GM19043 (cell line): ENCODE data around the gene GNAT2.

Experiments used
- ATAC-seq: cut with Tn5 transposase; IDR thresholded peaks from one replicate; pipeline ENCODE4 v1.9.1; 2021; ENCODE audit warnings: low read depth; ENCODE audit not compliant: unreplicated experiment

Gene GNAT2

DNA sequence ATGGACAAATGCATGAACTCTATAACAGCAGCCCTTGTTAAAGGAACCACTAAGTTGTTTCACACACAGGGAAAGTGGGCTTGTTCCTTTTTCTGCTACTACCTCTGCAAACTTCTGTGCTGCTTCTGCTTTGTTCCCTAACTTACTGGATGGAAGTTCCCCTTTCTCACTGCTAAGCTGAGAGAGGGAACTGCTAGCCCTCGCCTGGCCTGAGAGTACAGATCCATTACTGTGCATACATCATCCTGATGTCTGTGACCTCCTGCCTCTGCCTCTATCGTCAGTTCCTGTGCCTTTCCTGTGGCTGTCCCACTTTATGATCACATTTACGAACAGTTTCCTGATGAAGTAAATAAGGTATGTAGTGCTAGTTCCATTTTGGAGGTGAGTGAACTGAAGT lies 3.5 kb downstream of the GNAT2 start:
- no peak for ATAC-seq

DNA sequence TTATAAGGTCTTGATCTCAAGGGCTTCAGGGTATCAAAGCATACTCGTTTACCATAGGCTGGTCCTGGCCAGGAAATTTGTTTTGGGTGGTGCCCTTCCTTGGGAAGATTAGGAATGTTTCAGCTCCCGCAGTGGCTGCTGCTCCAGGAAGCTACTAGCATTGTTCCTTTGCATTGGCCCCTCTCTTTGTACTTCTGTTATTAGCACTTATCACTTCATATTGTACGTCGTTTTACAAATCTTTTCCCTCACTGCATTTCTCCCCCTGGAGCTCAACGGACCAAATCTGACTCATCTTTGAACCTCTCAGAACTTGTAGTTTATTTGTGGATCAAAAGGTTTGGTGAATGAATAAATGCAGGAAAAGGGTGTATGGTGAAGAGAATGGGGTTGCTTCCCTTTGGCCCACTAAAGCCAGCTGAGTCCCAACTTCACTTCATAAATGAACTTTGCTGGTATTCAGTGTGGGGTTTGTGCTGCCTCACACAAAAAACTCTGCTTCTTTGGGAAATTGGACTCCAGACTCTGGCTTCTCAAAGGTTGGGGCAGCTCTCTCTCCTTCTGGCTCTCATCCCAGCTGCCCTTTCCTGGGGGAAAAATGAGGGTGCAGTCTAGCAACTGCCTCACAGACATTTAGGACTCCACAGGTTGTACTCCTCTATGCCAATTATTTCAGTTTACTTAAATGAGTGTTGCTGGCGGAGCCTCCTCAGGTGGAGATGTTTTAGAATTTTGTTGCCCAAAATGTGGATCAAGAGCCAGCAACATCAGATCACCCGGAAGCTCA lies 5.9 kb downstream of the GNAT2 start:
- no peak for ATAC-seq

DNA sequence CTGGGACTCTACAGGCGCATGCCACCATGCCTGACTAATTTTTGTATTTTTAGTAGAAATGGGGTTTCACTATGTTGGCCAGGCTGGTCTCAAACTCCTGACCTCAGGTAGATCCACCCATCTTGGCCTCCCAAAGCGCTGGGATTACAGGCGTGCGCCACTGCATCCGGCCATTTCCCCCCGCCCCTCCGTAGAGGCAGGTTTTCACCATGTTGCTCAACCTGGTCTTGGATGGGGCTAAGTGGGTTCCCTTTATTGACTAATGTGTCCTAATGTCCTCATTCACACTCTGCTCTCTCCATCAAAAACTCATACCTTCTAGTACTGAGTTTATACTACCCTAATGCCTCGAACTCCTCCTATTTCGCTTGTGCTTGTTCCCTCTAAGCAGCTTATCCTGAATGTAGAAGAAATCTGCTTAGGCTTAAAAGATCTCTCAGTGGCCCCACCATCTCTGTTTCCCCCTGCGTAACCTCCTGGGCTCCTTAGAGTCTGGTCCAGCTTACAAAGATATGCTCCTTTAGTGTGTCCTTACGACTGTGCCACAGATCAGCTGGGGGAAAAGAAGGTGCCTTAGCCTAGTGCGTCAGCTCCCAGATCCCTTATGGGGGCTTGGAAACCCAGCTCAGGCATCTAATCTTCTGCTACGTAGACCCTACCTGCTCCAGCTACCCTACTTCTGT lies 8.0 kb downstream of the GNAT2 start:
- ATAC-seq: no peak

DNA sequence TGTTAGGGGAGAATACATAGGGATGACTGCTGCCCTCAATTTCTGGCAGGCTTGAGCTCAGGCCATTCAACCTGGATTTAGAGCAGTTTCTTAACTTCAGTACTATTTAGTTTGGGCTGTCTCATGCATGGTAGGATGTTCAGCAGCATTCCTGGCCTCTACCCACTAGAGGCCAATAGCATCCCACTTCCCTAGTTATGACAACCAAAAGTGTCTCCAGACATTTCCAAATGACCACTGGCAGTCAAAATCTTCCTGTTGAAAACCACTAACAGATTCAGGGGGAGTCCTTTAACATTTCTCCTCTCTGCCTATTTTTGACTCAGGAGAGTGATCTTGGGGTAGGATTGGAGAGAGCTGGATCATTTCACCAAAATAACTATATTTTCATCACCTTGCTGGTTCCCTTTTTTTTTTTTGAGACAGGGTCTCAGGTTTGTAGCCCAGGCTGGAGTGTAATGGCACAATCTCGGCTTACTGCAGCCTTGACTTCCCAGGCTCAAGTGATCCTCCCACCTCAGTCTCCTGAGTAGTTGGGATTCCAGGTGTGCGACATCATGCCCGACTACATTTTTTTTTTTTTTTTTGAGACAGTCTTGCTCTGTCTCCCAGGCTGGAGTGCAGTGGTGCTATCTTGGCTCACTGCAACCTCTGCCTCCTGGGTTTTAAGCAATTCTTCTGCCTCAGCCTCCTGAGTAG lies 8.7 kb downstream of the GNAT2 start:
- no peak for ATAC-seq

DNA sequence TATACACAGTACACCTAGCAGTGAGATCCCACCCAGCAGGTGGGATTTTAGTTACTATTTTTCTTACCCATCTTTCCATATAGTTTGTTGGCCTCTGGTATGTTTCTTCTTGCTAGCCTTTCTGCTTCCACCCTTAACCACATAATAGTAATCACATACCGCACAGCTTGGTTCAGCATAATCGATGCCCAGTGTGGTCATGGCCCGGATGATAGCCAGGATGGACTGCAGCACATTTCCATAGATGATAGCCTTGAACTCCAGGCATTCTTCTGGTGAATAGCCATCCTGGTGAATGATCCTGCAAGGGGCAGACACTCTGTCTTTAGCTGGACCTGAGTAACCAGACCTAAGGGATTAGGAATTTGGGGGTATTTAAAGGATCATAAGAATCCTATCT lies 9.5 kb downstream of the GNAT2 start:
- ATAC-seq: no peak

DNA sequence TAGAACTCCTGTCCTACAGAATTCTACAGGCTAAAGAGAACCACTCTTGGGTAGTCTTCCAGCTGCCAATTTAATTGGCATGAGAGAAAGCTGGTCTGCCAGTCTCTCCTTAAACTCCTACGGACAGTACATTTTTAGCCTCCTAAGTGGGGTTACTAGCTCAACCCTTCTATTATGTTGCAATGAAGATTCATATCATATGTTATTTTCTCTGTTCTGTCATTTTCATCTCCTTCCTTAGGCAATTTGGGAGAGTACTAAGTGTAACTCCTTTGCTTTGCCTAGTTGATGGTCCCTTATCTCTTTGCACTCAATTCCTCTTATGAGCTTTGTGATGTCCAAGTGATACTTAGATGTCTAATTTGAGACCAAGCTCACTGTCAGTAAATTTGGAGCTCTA lies 14.0 kb downstream of the GNAT2 start:
- no peak for ATAC-seq

DNA sequence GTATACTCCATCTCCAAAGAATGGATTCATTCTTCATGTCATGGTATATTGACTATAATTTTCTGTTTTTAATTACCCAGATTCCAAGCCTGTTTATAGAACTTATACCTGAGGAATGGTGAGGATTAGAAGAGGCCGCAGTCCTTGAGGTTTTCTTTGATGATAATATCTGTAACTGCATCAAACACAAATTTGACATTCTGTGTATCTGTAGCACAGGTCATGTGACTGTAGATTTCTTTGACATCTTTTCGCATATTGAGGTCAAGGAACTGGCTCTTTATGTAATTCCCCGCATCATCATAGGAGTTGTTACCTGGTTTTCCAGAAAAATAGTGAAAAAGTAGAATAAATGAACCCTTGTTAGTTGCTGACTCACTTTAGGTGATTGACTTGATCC lies 16.2 kb downstream of the GNAT2 start:
- ATAC-seq: no peak

DNA sequence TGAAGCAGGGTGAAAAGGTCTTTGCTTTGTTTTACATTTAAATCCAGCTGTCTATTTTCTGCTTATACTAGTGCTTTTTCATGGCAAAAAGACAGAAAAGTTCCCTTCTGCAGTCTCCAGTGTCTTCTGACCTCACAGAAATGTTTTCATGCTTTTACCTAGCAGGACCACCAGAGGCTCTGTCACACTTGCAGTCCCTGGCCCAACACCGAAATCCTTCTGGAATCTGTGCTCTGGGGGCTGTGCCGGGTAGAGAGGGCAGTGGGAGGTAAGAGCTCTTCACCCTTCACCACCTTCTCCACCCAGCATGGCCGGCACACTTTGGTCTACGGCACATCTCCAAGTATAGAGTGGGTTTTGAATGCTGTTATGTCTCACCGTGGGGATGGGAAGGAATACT lies 20.8 kb downstream of the GNAT2 start:
- ATAC-seq: no peak

DNA sequence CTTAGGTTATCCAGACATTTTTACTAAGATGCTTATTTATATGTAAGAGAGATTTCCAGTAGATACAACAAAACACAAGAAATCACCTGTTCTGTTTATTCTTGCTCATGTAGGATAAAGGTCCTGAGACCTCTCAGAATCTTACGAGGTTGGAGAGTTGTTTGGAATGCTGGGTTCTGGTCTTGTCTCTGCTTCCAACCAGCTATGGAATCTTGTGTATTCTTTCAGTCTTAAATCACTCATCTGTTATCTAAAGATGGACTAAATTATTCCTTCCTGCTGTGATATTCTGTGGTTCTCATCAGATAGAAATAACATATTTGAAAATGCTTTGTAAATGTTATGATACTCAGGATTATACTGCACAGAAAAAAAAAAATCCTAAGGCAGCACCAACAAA lies 21.3 kb downstream of the GNAT2 start:
- ATAC-seq: no peak

DNA sequence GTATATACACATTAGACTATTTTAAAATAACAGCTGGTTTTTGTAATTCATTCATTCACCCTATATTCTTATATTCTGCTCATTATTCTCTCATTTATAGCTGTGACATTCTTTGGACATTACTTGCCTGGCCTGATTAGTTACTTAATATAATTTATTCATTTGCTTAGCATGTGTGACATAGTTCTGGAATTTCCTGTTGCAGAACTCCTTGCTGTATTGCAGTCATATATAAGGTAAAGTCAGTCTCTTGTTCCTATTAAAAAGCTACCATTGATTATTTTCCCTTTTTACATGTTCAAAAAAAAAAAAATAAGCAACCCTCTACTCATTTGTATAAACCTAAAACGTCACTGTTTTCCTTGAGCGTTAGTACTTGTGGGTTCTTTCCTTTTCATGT lies 23.9 kb downstream of the GNAT2 start:
- no peak for ATAC-seq

DNA sequence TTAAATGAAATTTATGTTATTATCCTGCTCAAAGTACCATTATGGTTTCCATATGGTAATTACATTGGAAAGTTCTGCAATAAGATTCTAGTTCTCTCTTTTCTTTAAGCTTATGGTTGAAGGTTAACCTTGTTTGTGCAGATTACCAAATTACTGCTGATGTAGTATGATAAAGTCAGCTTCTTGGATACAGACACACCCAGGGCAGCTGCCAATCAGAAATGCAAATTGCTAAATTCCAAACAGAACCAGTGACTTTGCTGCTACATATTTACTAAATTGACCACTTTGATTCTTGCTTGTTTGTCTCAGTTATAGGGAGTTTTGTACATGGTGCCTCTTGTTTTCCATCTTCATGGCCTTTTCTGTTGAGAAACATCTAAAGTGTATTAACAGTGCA lies 26.5 kb downstream of the GNAT2 start:
- ATAC-seq: no peak

DNA sequence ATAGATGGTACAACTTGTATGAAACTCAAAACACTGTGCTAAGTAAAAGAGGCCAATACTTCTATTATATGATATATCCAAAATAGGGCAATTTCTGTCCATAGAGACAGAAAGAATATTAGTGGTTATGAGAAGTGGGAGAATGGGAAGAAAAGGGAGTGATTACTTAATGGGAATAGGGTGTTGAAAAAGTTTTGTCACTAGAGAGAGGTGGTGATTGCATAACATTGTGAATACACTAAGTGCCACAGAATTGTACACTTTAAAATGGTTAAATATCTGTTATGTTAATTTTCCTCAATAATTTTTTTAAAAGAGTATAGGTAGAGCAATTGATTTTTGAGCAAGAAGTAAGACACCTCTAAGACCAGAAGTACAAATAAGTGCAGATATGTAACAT lies 29.7 kb downstream of the GNAT2 start:
- ATAC-seq: no peak

DNA sequence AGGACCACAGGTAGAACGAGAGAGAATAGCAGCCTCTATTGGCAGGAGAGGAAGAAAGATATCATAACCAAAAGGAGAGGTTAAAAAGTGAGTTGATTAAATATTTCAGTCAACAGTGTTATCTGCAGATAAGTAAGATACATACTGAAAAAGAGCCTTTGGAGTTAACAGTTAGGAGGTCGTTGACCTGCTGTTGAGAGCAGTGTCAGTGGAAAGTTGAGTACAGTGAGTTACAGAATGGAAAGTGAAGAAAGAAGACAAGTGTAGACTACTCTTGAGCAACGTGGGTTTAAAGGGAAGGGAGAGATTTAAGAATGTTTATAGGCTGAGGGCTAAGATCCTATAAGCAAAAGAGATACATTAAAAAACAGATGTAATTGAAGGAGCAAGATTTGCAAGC lies 30.2 kb downstream of the GNAT2 start:
- no peak for ATAC-seq

DNA sequence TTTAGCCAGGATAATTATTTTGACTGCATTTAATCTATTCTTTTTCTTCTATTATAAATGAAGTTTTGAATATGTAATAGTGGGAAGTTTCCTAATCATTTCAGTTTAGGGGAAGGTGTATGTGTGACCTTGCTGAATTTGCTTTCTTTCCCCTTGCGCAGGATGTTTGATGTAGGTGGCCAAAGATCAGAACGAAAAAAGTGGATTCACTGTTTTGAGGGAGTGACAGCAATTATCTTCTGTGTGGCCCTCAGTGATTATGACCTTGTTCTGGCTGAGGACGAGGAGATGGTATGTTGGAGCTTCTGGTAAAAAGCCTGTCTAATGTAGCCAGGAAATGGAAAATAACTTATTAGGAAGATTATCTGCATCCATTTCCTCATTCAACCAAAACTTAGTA lies 33.4 kb downstream of the GNAT2 start:
- ATAC-seq: no peak

DNA sequence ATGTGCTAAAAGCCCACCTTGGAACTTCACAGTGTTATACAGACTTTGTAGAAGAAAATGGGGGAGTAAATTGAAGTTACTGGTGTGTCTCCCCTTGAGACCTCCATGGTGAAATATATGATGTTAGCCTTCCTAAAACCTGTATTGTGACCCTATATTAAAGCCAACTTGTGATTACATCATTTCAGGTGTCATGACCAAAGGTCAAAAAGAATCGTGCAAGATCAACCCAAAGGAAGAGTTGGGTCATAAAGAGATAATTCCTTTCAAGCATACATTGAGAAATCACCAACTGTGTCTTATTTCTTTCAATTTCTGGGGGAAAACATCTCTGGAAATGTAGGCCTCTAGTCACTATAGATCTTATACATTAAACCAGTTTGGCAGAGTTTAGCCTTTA lies 34.6 kb downstream of the GNAT2 start:
- no peak for ATAC-seq

DNA sequence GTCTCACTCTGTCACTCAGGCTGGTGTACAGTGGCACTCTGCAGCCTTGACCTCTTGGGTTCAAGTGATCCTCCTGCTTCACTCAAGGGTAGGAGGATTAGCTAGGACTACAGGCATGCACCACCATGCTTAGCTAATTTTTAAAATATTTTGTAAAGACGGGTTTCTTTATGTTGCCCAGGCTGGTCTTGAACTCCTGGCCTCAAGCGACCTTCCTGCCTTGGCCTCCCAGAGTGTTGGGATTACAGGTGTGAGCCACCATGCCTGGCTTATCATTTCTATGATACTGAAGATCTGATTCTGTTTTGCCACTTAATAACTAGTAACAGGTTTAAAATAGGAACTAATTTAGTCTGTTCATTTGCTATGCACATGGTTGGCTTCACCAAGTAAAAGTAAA lies 37.4 kb downstream of the GNAT2 start:
- ATAC-seq: no peak

DNA sequence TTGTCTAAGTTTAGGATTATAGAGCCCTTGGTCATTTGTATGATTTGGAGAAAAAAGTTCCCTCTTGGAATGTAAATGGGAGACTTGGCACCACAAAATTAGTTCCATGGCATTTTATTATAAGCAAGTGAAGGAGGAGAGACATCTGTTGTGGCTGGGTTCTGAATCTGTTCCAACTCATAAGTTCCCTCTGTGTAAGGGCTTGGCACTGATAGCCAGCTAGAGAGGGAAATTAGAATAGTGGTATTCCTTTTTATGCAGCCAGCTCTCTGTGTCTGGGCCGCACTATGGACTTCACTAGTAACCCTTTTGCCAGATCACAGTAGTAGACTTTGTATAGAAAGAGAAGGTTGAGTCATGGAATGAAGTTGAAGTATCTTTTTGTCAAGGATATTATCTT lies 39.9 kb downstream of the GNAT2 start:
- ATAC-seq: no peak

DNA sequence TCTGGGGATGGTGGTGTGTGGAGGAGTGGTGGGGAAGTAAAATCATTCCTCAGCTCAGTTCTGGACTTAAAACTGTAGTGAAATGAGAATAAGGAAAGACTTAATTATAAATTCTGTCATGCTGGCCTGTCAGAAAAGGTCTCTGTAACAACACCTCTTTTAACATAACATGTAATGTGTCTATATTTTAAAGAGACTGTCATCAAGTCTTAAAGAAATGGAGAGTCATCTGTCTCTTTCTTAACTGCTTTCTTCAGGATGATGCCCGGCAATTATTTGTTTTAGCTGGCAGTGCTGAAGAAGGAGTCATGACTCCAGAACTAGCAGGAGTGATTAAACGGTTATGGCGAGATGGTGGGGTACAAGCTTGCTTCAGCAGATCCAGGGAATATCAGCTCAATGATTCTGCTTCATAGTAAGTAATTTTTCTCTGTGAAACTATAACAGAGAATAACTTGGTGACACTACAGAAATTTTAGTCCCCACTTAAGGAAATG lies 40.4 kb downstream of the GNAT2 start:
- ATAC-seq: no peak

DNA sequence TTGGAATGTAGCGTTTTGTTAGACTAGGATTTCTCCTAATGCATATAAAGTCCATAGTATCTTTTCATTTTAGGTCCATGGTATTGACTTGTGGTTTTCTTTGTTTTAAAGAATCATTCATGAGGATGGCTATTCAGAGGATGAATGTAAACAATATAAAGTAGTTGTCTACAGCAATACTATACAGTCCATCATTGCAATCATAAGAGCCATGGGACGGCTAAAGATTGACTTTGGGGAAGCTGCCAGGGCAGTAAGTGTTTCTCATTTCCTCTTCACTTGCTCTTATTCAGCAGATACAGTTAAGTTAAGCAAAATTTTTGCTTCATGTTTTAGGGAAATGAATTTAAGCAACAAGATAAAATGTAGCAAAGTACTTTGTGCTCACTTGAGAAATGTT lies 45.6 kb downstream of the GNAT2 start:
- ATAC-seq: no peak

DNA sequence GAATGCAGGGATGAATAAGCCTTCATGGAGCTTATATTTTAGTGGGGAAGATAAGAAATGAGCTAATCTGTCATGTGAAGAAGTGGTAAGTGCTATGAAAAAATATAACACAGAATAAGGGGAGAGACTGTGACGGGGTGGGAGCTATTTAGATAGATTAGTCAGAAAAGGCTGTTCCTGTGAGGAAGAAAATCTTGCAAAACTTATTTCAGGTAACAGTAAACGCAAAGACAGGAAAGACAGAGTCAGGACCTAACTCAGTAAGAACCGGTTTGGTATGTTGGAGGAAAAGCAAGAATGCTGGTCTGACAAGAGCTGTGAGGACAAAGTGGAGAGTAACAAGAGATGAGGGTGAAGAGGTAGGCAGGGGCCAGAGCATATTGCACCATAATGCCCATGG lies 49.0 kb downstream of the GNAT2 start:
- no peak for ATAC-seq

DNA sequence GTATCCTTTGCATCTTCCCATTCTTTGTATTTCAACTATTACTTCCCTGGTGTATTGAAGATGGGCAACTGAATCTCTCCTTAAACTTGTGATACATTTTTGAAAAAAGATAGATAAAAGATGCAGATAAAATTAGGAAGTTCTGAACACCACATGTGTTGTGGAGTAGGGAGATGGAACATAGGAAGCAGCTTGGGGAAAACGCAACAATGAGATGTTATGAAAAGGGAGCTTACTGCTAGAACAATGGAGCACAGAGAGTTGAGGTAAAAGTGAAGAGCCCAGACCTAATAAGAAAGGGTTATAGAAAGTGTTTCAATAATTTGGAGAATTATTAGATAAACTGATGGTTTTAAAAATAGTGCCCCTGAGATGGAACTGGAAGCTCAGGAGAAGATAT lies 50.1 kb downstream of the GNAT2 start:
- no peak for ATAC-seq
